SK-N-SH (cell line): ENCODE data around the gene GFOD2. TPM values are rescaled to one million over a fixed set of nuclear protein-coding genes. Genes with fewer than 3 reads are reported as not detected.

Experiments used
- CTCF ChIA-PET: fragments of 300-600, 350-600 bp; formaldehyde crosslinking; extraction: SDS; loops from one replicate; lab custom pipeline; 2021; lab: Yijun Ruan, JAX
- POLR2A ChIA-PET: fragments of 350-600 bp; sonication (Branson Sonifier 250); formaldehyde crosslinking; extraction: SDS; loops from one replicate; lab custom pipeline; 2020; ENCODE audit warnings: antibody characterized with exemption, inconsistent platforms; lab: Yijun Ruan, JAX
- DNase-seq: peaks from one replicate; pipeline ENCODE4 v3.0.0; 2012
- H2AFZ ChIP-seq: fragments of 200-600 bp; sonication (generic); 2 replicates; pipeline ENCODE4 v1.8.1; 2016; ENCODE audit warnings: antibody characterized with exemption, mild to moderate bottlenecking, low read depth
- H3F3A ChIP-seq: fragments of 200-600 bp; sonication (generic); replicated peaks from 2 replicates; pipeline ENCODE3; 2016; ENCODE audit warnings: antibody characterized with exemption, mild to moderate bottlenecking; ENCODE audit not compliant: insufficient read depth
- H3K27ac ChIP-seq, 2 experiments: fragments of 200-500 bp in 1 of 2; fragments of 200-600 bp in 1 of 2; sonication (Bioruptor generic) in 1 of 2; sonication (generic), shearing (Covaris generic) in 1 of 2; 2 replicates each; pipeline versions ENCODE4 v1.5.1 to v1.6.1; 2014 to 2016; ENCODE audit warnings: low read depth in 2 of 2, inconsistent platforms in 1 of 2, low read length in 1 of 2, mild to moderate bottlenecking in 1 of 2, mixed read lengths in 1 of 2
- H3K27me3 ChIP-seq: fragments of 200-600 bp; sonication (generic), shearing (Covaris generic); 2 replicates; pipeline ENCODE4 v1.6.1; 2016; ENCODE audit warnings: mixed run types; ENCODE audit not compliant: insufficient read depth
- H3K36me3 ChIP-seq, 2 experiments: fragments of 200-500 bp in 1 of 2; fragments of 200-600 bp in 1 of 2; sonication (Bioruptor generic) in 1 of 2; sonication (generic) in 1 of 2; replicated peaks in 1 of 2; 2 replicates each; pipeline versions ENCODE3 to v1.5.1; 2014 to 2016; ENCODE audit warnings: low read length in 1 of 2, mild to moderate bottlenecking in 1 of 2; ENCODE audit not compliant: insufficient read depth in 2 of 2, control insufficient read depth in 1 of 2
- H3K4me1 ChIP-seq, 2 experiments: fragments of 200-500 bp in 1 of 2; fragments of 200-600 bp in 1 of 2; sonication (Bioruptor generic) in 1 of 2; sonication (generic), shearing (Covaris generic) in 1 of 2; 2 replicates each; pipeline versions ENCODE4 v1.5.1 to v1.6.1; 2014 to 2016; ENCODE audit warnings: low read depth in 1 of 2, low read length in 1 of 2, mixed run types in 1 of 2; ENCODE audit not compliant: insufficient read depth in 2 of 2, control insufficient read depth in 1 of 2
- H3K4me2 ChIP-seq: fragments of 200-600 bp; sonication (generic), shearing (Covaris generic); 2 replicates; pipeline ENCODE4 v1.6.1; 2017; ENCODE audit warnings: mixed run types
- H3K4me3 ChIP-seq, 2 experiments: fragments of 200-500 bp in 1 of 2; fragments of 200-600 bp in 1 of 2; sonication (Bioruptor generic) in 1 of 2; sonication (generic), shearing (Covaris generic) in 1 of 2; 2 replicates each; pipeline versions ENCODE4 v1.5.1 to v1.8.1; 2014 to 2016; ENCODE audit warnings: low read depth in 2 of 2, inconsistent platforms in 1 of 2, low read length in 1 of 2, mild to moderate bottlenecking in 1 of 2, mixed read lengths in 1 of 2, moderate library complexity in 1 of 2
- H3K79me2 ChIP-seq: fragments of 200-600 bp; sonication (generic); 2 replicates; pipeline ENCODE4 v1.8.1; 2017; ENCODE audit warnings: mild to moderate bottlenecking; ENCODE audit not compliant: insufficient read depth
- H3K9ac ChIP-seq: fragments of 200-600 bp; sonication (generic); 2 replicates; pipeline ENCODE4 v1.6.1; 2017; ENCODE audit warnings: mixed run types
- H3K9me2 ChIP-seq: fragments of 200-600 bp; sonication (generic); 2 replicates; pipeline ENCODE4 v1.6.1; 2017; ENCODE audit warnings: mixed run types
- H3K9me3 ChIP-seq: fragments of 200-600 bp; sonication (generic); 2 replicates; pipeline ENCODE4 v1.6.1; 2017; ENCODE audit warnings: mixed run types, mild to moderate bottlenecking, moderate library complexity
- H4K20me1 ChIP-seq: fragments of 200-600 bp; sonication (generic); 2 replicates; pipeline ENCODE4 v1.6.1; 2017; ENCODE audit warnings: mild to moderate bottlenecking, mixed run types; ENCODE audit not compliant: insufficient read depth
- ELF1 ChIP-seq: IDR thresholded peaks from 2 replicates; pipeline ENCODE4 v1.4.0; 2012
- EZH2phosphoT487 ChIP-seq: fragments of 200-600 bp; sonication (generic); IDR thresholded peaks from 2 replicates; pipeline ENCODE4 v1.6.1; 2017; ENCODE audit warnings: low read depth, mixed run types, mild to moderate bottlenecking, antibody characterized with exemption, moderate library complexity, borderline replicate concordance
- FOXJ3 ChIP-seq: sonication (generic); formaldehyde crosslinking; IDR thresholded peaks from 2 replicates; pipeline ENCODE4 v1.5.1; 2020; ENCODE audit warnings: mild to moderate bottlenecking, missing genetic modification reagents
- GABPA ChIP-seq: IDR thresholded peaks from 2 replicates; pipeline ENCODE4 v1.4.0; 2012; ENCODE audit warnings: low read depth, mild to moderate bottlenecking
- JUND ChIP-seq: IDR thresholded peaks from 2 replicates; pipeline ENCODE4 v1.4.0; 2012
- MEF2A ChIP-seq: IDR thresholded peaks from 2 replicates; pipeline ENCODE4 v1.4.0; 2012; ENCODE audit warnings: low read depth, borderline replicate concordance
- NFIC ChIP-seq: IDR thresholded peaks from 2 replicates; pipeline ENCODE4 v1.4.0; 2012; ENCODE audit warnings: borderline replicate concordance
- POLR2AphosphoS5 ChIP-seq: IDR thresholded peaks from 2 replicates; pipeline ENCODE4 v1.6.1; 2012; ENCODE audit warnings: low read depth, low read length
- RCOR1 ChIP-seq: fragments of 150-350 bp; IDR thresholded peaks from 2 replicates; pipeline ENCODE4 v1.6.1; 2017; ENCODE audit warnings: antibody characterized with exemption, low read length
- RXRA ChIP-seq: IDR thresholded peaks from 2 replicates; pipeline ENCODE4 v1.4.0; 2012; ENCODE audit warnings: low read depth, mild to moderate bottlenecking, borderline replicate concordance
- SIN3A ChIP-seq: IDR thresholded peaks from 2 replicates; pipeline ENCODE4 v1.6.1; 2012; ENCODE audit warnings: low read depth, mild to moderate bottlenecking, low read length, moderate library complexity, borderline replicate concordance
- TAF1 ChIP-seq: IDR thresholded peaks from 2 replicates; pipeline ENCODE4 v1.6.1; 2012; ENCODE audit warnings: low read depth, mild to moderate bottlenecking, low read length, moderate library complexity, borderline replicate concordance
- TEAD4 ChIP-seq: IDR thresholded peaks from 2 replicates; pipeline ENCODE4 v1.4.0; 2012; ENCODE audit warnings: mild to moderate bottlenecking, borderline replicate concordance; ENCODE audit not compliant: insufficient read depth
- WGBS: methylation state at CpG from one replicate; pipeline ENCODE4 v1.1.6; 2017; ENCODE audit warnings: low lambda C conversion rate; 5-methylcytosine and 5-hydroxymethylcytosine counted together
- polyA plus RNA-seq, 3 experiments: library from polyadenylated mRNA; depleted of rRNA; stranded (reverse); fragments of >200 nt; gene quantifications; 2 replicates each; pipeline ENCODE4 v1.2.3, GENCODE V29; 2012
- TF ChIP-seq, protein P1 (sequence below): IDR thresholded peaks from 2 replicates; pipeline ENCODE4 v1.4.0; 2012; ENCODE audit warnings: low read depth
- TF ChIP-seq, protein P2 (sequence below): IDR thresholded peaks from 2 replicates; pipeline ENCODE4 v1.4.0; 2012; ENCODE audit warnings: low read depth, borderline replicate concordance
- TF ChIP-seq, protein P3 (sequence below): fragments of 200-600 bp; sonication (generic); IDR thresholded peaks from 2 replicates; pipeline ENCODE4 v1.6.1; 2017; ENCODE audit warnings: antibody characterized with exemption, mild to moderate bottlenecking, moderate library complexity
- TF ChIP-seq, protein P4 (sequence below): fragments of 150-350 bp; IDR thresholded peaks from 2 replicates; pipeline ENCODE4 v1.6.1; 2016; ENCODE audit warnings: mild to moderate bottlenecking, low read depth, low read length
- TF ChIP-seq, protein P5 (sequence below): IDR thresholded peaks from 2 replicates; pipeline ENCODE4; 2012

Gene GFOD2
- polyA plus RNA-seq, 1 of the 3 experiments (the other 2 are of a cell fraction) = 19.0 TPM

DNA sequence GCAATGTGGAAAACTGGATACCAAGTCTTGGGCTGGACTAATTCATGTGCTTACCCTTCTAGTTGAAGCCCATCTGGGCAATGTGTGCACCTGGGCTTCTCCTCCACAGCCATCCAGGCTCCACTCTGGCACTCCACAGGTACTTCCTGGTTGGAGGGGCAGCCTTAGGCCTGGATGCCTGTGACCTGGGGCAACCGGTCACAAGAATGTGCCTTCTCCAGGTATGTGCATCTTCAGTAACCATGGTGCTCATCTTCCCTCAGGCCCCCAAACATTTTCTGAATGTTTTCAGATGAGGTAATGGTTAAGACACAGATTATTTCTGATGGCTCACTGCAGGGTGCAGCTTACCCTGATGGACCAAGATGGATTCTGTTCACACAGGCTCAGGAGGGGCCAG lies 41.4 kb downstream of the GFOD2 start:
- ChIA-PET CTCF (interaction anchor here (2.2 kb wide), 1 partner anchor 139 kb away, joined by 11 read pairs; no protein-coding TSS in a partner anchor), POLR2A (no interaction called here)
- H2AFZ ChIP-seq = no peak overlapping the region
- no peak overlapping the region for H3K9ac ChIP-seq
- DNase-seq = no peak
- peaks cover 15 to 22% of the 10 kb centered on the region in 2 experiments; a peak in 2 of 4 replicates for H3K4me1 ChIP-seq
- H3F3A ChIP-seq = no peaks in the 10 kb centered on the region
- H3K4me3 ChIP-seq = no peak overlapping the region
- TF ChIP-seq FOXJ3 (CRISPR knock-in tag) (no peak), ELF1 (no peak), POLR2AphosphoS5 (no peak), GABPA (no peak), TAF1 (no peak), MEF2A (no peak), JUND (no peak)
- TF ChIP-seq, protein P1, sequence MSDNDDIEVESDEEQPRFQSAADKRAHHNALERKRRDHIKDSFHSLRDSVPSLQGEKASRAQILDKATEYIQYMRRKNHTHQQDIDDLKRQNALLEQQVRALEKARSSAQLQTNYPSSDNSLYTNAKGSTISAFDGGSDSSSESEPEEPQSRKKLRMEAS = no peak
- TF ChIP-seq, protein P2, sequence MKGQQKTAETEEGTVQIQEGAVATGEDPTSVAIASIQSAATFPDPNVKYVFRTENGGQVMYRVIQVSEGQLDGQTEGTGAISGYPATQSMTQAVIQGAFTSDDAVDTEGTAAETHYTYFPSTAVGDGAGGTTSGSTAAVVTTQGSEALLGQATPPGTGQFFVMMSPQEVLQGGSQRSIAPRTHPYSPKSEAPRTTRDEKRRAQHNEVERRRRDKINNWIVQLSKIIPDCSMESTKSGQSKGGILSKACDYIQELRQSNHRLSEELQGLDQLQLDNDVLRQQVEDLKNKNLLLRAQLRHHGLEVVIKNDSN = no peak
- TF ChIP-seq, protein P3, sequence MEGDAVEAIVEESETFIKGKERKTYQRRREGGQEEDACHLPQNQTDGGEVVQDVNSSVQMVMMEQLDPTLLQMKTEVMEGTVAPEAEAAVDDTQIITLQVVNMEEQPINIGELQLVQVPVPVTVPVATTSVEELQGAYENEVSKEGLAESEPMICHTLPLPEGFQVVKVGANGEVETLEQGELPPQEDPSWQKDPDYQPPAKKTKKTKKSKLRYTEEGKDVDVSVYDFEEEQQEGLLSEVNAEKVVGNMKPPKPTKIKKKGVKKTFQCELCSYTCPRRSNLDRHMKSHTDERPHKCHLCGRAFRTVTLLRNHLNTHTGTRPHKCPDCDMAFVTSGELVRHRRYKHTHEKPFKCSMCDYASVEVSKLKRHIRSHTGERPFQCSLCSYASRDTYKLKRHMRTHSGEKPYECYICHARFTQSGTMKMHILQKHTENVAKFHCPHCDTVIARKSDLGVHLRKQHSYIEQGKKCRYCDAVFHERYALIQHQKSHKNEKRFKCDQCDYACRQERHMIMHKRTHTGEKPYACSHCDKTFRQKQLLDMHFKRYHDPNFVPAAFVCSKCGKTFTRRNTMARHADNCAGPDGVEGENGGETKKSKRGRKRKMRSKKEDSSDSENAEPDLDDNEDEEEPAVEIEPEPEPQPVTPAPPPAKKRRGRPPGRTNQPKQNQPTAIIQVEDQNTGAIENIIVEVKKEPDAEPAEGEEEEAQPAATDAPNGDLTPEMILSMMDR = no peak
- TF ChIP-seq, protein P4, sequence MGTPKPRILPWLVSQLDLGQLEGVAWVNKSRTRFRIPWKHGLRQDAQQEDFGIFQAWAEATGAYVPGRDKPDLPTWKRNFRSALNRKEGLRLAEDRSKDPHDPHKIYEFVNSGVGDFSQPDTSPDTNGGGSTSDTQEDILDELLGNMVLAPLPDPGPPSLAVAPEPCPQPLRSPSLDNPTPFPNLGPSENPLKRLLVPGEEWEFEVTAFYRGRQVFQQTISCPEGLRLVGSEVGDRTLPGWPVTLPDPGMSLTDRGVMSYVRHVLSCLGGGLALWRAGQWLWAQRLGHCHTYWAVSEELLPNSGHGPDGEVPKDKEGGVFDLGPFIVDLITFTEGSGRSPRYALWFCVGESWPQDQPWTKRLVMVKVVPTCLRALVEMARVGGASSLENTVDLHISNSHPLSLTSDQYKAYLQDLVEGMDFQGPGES = no peak
- H3K27ac ChIP-seq = no peak overlapping the region
- no peaks in the 10 kb centered on the region for H3K79me2 ChIP-seq
- no peaks in the 10 kb centered on the region for H3K9me3 ChIP-seq
- WGBS = 100% methylated on average over 1 of the region's 1 CpG
- peaks cover 5 to 13% of the 10 kb centered on the region in 2 experiments for H3K36me3 ChIP-seq
- H3K27me3 ChIP-seq = no peaks in the 10 kb centered on the region
- H3K9me2 ChIP-seq = no peaks in the 10 kb centered on the region
- no peak overlapping the region for H3K4me2 ChIP-seq
- H4K20me1 ChIP-seq = no peaks in the 10 kb centered on the region

DNA sequence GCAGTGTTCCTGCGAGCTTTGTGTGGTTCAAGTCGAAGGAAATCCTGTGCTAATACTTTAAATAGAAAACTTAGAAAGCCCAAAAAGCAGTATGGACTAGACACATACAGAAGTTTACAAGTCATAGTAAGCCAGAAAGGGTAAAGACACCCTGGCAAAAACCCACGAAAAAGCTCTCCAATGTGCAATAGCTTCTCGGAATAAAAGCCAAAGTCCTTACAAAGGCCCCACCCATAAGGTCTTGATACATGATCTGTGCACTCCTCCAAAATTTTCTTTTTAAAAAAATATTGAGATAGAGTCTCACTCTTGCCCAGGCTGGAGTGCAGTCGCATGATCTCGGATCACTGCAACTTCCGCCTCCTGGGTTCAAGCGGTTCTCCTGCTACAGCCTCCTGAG lies 42.2 kb downstream of the GFOD2 start:
- H4K20me1 ChIP-seq = no peaks in the 10 kb centered on the region
- no peak overlapping the region for H3K9ac ChIP-seq
- H3K4me2 ChIP-seq = no peak overlapping the region
- DNase-seq = no peak
- no peak overlapping the region for H3K4me3 ChIP-seq
- no peaks in the 10 kb centered on the region for H3K79me2 ChIP-seq
- no peaks in the 10 kb centered on the region for H3K27me3 ChIP-seq
- WGBS = 96% methylated on average over 8 of the region's 8 CpGs
- no peaks in the 10 kb centered on the region for H3K9me2 ChIP-seq
- CTCF ChIA-PET = interaction anchor here (1.0 to 1.3 kb wide), 3 partner anchors 9 to 156 kb away, joined by 3 to 6 read pairs (median 3); no protein-coding TSS in a partner anchor
- peaks cover 15 to 26% of the 10 kb centered on the region in 2 experiments; a peak in 2 of 4 replicates for H3K4me1 ChIP-seq
- peaks cover 5 to 10% of the 10 kb centered on the region in 2 experiments for H3K36me3 ChIP-seq
- H3F3A ChIP-seq = no peaks in the 10 kb centered on the region
- H2AFZ ChIP-seq = no peak overlapping the region
- POLR2A ChIA-PET = no interaction called here
- H3K9me3 ChIP-seq = no peaks in the 10 kb centered on the region
- H3K27ac ChIP-seq = no peak overlapping the region
- TF ChIP-seq RCOR1 = no peak
- TF ChIP-seq, protein P4 = no peak
- TF ChIP-seq SIN3A = no peak
- no peak for TF ChIP-seq GABPA
- TF ChIP-seq, protein P1 = no peak
- TF ChIP-seq EZH2phosphoT487 = no peak
- TF ChIP-seq, protein P5, sequence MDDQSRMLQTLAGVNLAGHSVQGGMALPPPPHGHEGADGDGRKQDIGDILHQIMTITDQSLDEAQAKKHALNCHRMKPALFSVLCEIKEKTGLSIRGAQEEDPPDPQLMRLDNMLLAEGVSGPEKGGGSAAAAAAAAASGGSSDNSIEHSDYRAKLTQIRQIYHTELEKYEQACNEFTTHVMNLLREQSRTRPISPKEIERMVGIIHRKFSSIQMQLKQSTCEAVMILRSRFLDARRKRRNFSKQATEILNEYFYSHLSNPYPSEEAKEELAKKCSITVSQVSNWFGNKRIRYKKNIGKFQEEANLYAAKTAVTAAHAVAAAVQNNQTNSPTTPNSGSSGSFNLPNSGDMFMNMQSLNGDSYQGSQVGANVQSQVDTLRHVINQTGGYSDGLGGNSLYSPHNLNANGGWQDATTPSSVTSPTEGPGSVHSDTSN = no peak
- TF ChIP-seq TEAD4 = no peak
- TF ChIP-seq RXRA = no peak
- TF ChIP-seq, protein P3 = no peak
- TF ChIP-seq NFIC = no peak
